ENCODE measurements around the gene SLC6A13.

Gene SLC6A13

GRCh38 chr12:227286-227915, 35.2 kb downstream of the SLC6A13 start:
- no peak overlapping the region for H3K4me3 ChIP-seq (ENCODE audit: low read length in 2 of 2)
- H3K27me3 ChIP-seq (ENCODE audit: control insufficient read depth in 1 of 2, insufficient read depth in 2 of 2, low read length in 2 of 2) = peaks cover 0 to 8% of the 10 kb centered on the region in 2 donors
- no peaks in the 10 kb centered on the region for H3K36me3 ChIP-seq (ENCODE audit: control insufficient read depth in 2 of 2, insufficient read depth in 2 of 2, low read length in 2 of 2)
- no peaks in the 10 kb centered on the region for H3K9me3 ChIP-seq (ENCODE audit: control insufficient read depth in 2 of 2, low read length in 2 of 2)
- H3K9ac ChIP-seq (ENCODE audit: low read length in 2 of 2) = no peak overlapping the region
- H3K4me1 ChIP-seq (ENCODE audit: control insufficient read depth, insufficient read depth, low read length) = peaks cover 6% of the 10 kb centered on the region
- H3K27ac ChIP-seq (ENCODE audit: low read length) = no peak overlapping the region

- H3K4me1 ChIP-seq (ENCODE audit: control insufficient read depth, insufficient read depth, low read length) = peaks cover 6% of the 10 kb centered on the region
- peaks cover 0 to 10% of the 10 kb centered on the region in 2 donors for H3K27me3 ChIP-seq (ENCODE audit: control insufficient read depth in 1 of 2, insufficient read depth in 2 of 2, low read length in 2 of 2)
- no peak overlapping the region for H3K9ac ChIP-seq (ENCODE audit: low read length in 2 of 2)
- no peaks in the 10 kb centered on the region for H3K36me3 ChIP-seq (ENCODE audit: control insufficient read depth in 2 of 2, insufficient read depth in 2 of 2, low read length in 2 of 2)
- no peak overlapping the region for H3K4me3 ChIP-seq (ENCODE audit: low read length in 2 of 2)
- H3K9me3 ChIP-seq (ENCODE audit: control insufficient read depth in 2 of 2, low read length in 2 of 2) = no peaks in the 10 kb centered on the region
- no peak overlapping the region for H3K27ac ChIP-seq (ENCODE audit: low read length)
Measured at GRCh38 chr12:226401-226800, 36.2 kb downstream of the SLC6A13 start.

GRCh38 chr12:225012-225411, 37.6 kb downstream of the SLC6A13 start:
- H3K4me3 ChIP-seq (ENCODE audit: low read length in 2 of 2) = no peak overlapping the region
- no peak overlapping the region for H3K9ac ChIP-seq (ENCODE audit: low read length in 2 of 2)
- H3K36me3 ChIP-seq (ENCODE audit: control insufficient read depth in 2 of 2, insufficient read depth in 2 of 2, low read length in 2 of 2) = no peaks in the 10 kb centered on the region
- H3K27me3 ChIP-seq (ENCODE audit: control insufficient read depth in 1 of 2, insufficient read depth in 2 of 2, low read length in 2 of 2) = peaks cover 0 to 12% of the 10 kb centered on the region in 2 donors
- no peak overlapping the region for H3K27ac ChIP-seq (ENCODE audit: low read length)
- H3K4me1 ChIP-seq (ENCODE audit: control insufficient read depth, insufficient read depth, low read length) = no peaks in the 10 kb centered on the region
- no peaks in the 10 kb centered on the region for H3K9me3 ChIP-seq (ENCODE audit: control insufficient read depth in 2 of 2, low read length in 2 of 2)

GRCh38 chr12:224330-224729, 38.3 kb downstream of the SLC6A13 start:
- H3K9me3 ChIP-seq (ENCODE audit: control insufficient read depth in 2 of 2, low read length in 2 of 2) = no peaks in the 10 kb centered on the region
- H3K36me3 ChIP-seq (ENCODE audit: control insufficient read depth in 2 of 2, insufficient read depth in 2 of 2, low read length in 2 of 2) = no peaks in the 10 kb centered on the region
- peaks cover 0 to 15% of the 10 kb centered on the region in 2 donors for H3K27me3 ChIP-seq (ENCODE audit: control insufficient read depth in 1 of 2, insufficient read depth in 2 of 2, low read length in 2 of 2)
- H3K9ac ChIP-seq (ENCODE audit: low read length in 2 of 2) = no peak overlapping the region
- H3K4me3 ChIP-seq (ENCODE audit: low read length in 2 of 2) = no peak overlapping the region
- no peaks in the 10 kb centered on the region for H3K4me1 ChIP-seq (ENCODE audit: control insufficient read depth, insufficient read depth, low read length)
- H3K27ac ChIP-seq (ENCODE audit: low read length) = no peak overlapping the region

- H3K9me3 ChIP-seq (ENCODE audit: control insufficient read depth in 2 of 2, low read length in 2 of 2) = no peaks in the 10 kb centered on the region
Measured at GRCh38 chr12:223841-224240, 38.8 kb downstream of the SLC6A13 start.

GRCh38 chr12:221736-222135, 40.9 kb downstream of the SLC6A13 start:
- Histone ChIP-seq H3K36me3 (ENCODE audit: control insufficient read depth in 2 of 2, insufficient read depth in 2 of 2, low read length in 2 of 2) (no peaks in the 10 kb centered on the region), H3K4me3 (ENCODE audit: low read length in 2 of 2) (no peak overlapping the region), H3K27me3 (ENCODE audit: control insufficient read depth in 1 of 2, insufficient read depth in 2 of 2, low read length in 2 of 2) (peaks cover 0 to 15% of the 10 kb centered on the region in 2 donors), H3K9ac (ENCODE audit: low read length in 2 of 2) (no peak overlapping the region), H3K27ac (ENCODE audit: low read length) (no peak overlapping the region), H3K9me3 (ENCODE audit: control insufficient read depth in 2 of 2, low read length in 2 of 2) (no peaks in the 10 kb centered on the region), H3K4me1 (ENCODE audit: control insufficient read depth, insufficient read depth, low read length) (no peaks in the 10 kb centered on the region)

More at GRCh38 chr12:223841-224240, 38.8 kb downstream of the SLC6A13 start:
- no peak overlapping the region for H3K4me3 ChIP-seq (ENCODE audit: low read length in 2 of 2)
- H3K4me1 ChIP-seq (ENCODE audit: control insufficient read depth, insufficient read depth, low read length) = no peaks in the 10 kb centered on the region
- H3K9ac ChIP-seq (ENCODE audit: low read length in 2 of 2) = no peak overlapping the region
- peaks cover 0 to 20% of the 10 kb centered on the region in 2 donors for H3K27me3 ChIP-seq (ENCODE audit: control insufficient read depth in 1 of 2, insufficient read depth in 2 of 2, low read length in 2 of 2)
- no peaks in the 10 kb centered on the region for H3K36me3 ChIP-seq (ENCODE audit: control insufficient read depth in 2 of 2, insufficient read depth in 2 of 2, low read length in 2 of 2)
- no peak overlapping the region for H3K27ac ChIP-seq (ENCODE audit: low read length)

GRCh38 chr12:220946-221550, 41.6 kb downstream of the SLC6A13 start:
- Histone ChIP-seq H3K4me3 (ENCODE audit: low read length in 2 of 2) (no peak overlapping the region), H3K9ac (ENCODE audit: low read length in 2 of 2) (no peak overlapping the region), H3K9me3 (ENCODE audit: control insufficient read depth in 2 of 2, low read length in 2 of 2) (no peaks in the 10 kb centered on the region), H3K27me3 (ENCODE audit: control insufficient read depth in 1 of 2, insufficient read depth in 2 of 2, low read length in 2 of 2) (peaks cover 0 to 15% of the 10 kb centered on the region in 2 donors), H3K27ac (ENCODE audit: low read length) (no peak overlapping the region), H3K36me3 (ENCODE audit: control insufficient read depth in 2 of 2, insufficient read depth in 2 of 2, low read length in 2 of 2) (no peaks in the 10 kb centered on the region), H3K4me1 (ENCODE audit: control insufficient read depth, insufficient read depth, low read length) (no peaks in the 10 kb centered on the region)

- Histone ChIP-seq H3K4me3 (ENCODE audit: low read length in 2 of 2) (no peak overlapping the region), H3K36me3 (ENCODE audit: control insufficient read depth in 2 of 2, insufficient read depth in 2 of 2, low read length in 2 of 2) (no peaks in the 10 kb centered on the region), H3K9ac (ENCODE audit: low read length in 2 of 2) (no peak overlapping the region), H3K27ac (ENCODE audit: low read length) (no peak overlapping the region), H3K27me3 (ENCODE audit: control insufficient read depth in 1 of 2, insufficient read depth in 2 of 2, low read length in 2 of 2) (peaks cover 0 to 18% of the 10 kb centered on the region in 2 donors), H3K9me3 (ENCODE audit: control insufficient read depth in 2 of 2, low read length in 2 of 2) (no peaks in the 10 kb centered on the region), H3K4me1 (ENCODE audit: control insufficient read depth, insufficient read depth, low read length) (no peaks in the 10 kb centered on the region)
Measured at GRCh38 chr12:220491-220890, 42.1 kb downstream of the SLC6A13 start.

GRCh38 chr12:219891-220352, 42.7 kb downstream of the SLC6A13 start:
- no peaks in the 10 kb centered on the region for H3K9me3 ChIP-seq (ENCODE audit: control insufficient read depth in 2 of 2, low read length in 2 of 2)
- H3K36me3 ChIP-seq (ENCODE audit: control insufficient read depth in 2 of 2, insufficient read depth in 2 of 2, low read length in 2 of 2) = no peaks in the 10 kb centered on the region
- peaks cover 0 to 23% of the 10 kb centered on the region in 2 donors for H3K27me3 ChIP-seq (ENCODE audit: control insufficient read depth in 1 of 2, insufficient read depth in 2 of 2, low read length in 2 of 2)
- no peaks in the 10 kb centered on the region for H3K4me1 ChIP-seq (ENCODE audit: control insufficient read depth, insufficient read depth, low read length)
- no peak overlapping the region for H3K27ac ChIP-seq (ENCODE audit: low read length)
- no peak overlapping the region for H3K4me3 ChIP-seq (ENCODE audit: low read length in 2 of 2)
- no peak overlapping the region for H3K9ac ChIP-seq (ENCODE audit: low read length in 2 of 2)

GRCh38 chr12:218728-219590, 43.7 kb downstream of the SLC6A13 start:
- Histone ChIP-seq H3K27me3 (ENCODE audit: control insufficient read depth in 1 of 2, insufficient read depth in 2 of 2, low read length in 2 of 2) (peaks cover 2 to 31% of the 10 kb centered on the region in 2 donors), H3K9me3 (ENCODE audit: control insufficient read depth in 2 of 2, low read length in 2 of 2) (no peaks in the 10 kb centered on the region), H3K9ac (ENCODE audit: low read length in 2 of 2) (no peak overlapping the region), H3K4me3 (ENCODE audit: low read length in 2 of 2) (no peak overlapping the region), H3K27ac (ENCODE audit: low read length) (no peak overlapping the region), H3K4me1 (ENCODE audit: control insufficient read depth, insufficient read depth, low read length) (no peaks in the 10 kb centered on the region), H3K36me3 (ENCODE audit: control insufficient read depth in 2 of 2, insufficient read depth in 2 of 2, low read length in 2 of 2) (no peaks in the 10 kb centered on the region)
